GM18858 (cell line): Measurements from ENCODE around the gene GATD1.

Experiments used
- ATAC-seq: cut with Tn5 transposase; IDR thresholded peaks from one replicate; pipeline ENCODE4 v1.9.1; 2021; ENCODE audit not compliant: unreplicated experiment

The GATD1 gene

GRCh38 chr11:782264-783174, 5.2 kb upstream of the GATD1 start:
- no peak for ATAC-seq

GRCh38 chr11:779955-780532, 2.8 kb upstream of the GATD1 start:
- ATAC-seq = no peak

GRCh38 chr11:778976-779954, 2.0 kb upstream of the GATD1 start:
- no peak for ATAC-seq

- peak; percentile 21 for ATAC-seq
Observed at GRCh38 chr11:776561-777287, 563 bp downstream of the GATD1 start.

- no peak for ATAC-seq
Observed at GRCh38 chr11:776263-776560, 1.1 kb downstream of the GATD1 start.

GRCh38 chr11:774873-775592, 2.3 kb downstream of the GATD1 start:
- no peak for ATAC-seq

GRCh38 chr11:773830-774229, 3.5 kb downstream of the GATD1 start:
- no peak for ATAC-seq

- ATAC-seq = no peak
Observed at GRCh38 chr11:773425-773824, 3.9 kb downstream of the GATD1 start.

GRCh38 chr11:772429-773390, 4.6 kb downstream of the GATD1 start:
- no peak for ATAC-seq

- ATAC-seq = no peak
Observed at GRCh38 chr11:771617-772204, 5.6 kb downstream of the GATD1 start.

GRCh38 chr11:770642-771616, 6.4 kb downstream of the GATD1 start:
- ATAC-seq = no peak

- no peak for ATAC-seq
Observed at GRCh38 chr11:769887-770641, 7.2 kb downstream of the GATD1 start.

GRCh38 chr11:767238-767637, 10.0 kb downstream of the GATD1 start:
- no peak for ATAC-seq

GRCh38 chr11:766936-767210, 10.4 kb downstream of the GATD1 start:
- no peak for ATAC-seq

- no peak for ATAC-seq
Observed at GRCh38 chr11:766106-766935, 11.0 kb downstream of the GATD1 start.

- ATAC-seq = no peak
Observed at GRCh38 chr11:765802-766091, 11.5 kb downstream of the GATD1 start.
